GM19467 (cell line): ENCODE data around the gene HEPN1.

Source experiments
- ATAC-seq: cut with Tn5 transposase; IDR thresholded peaks from one replicate; pipeline ENCODE4 v1.9.1; 2021; ENCODE audit warnings: mild to moderate bottlenecking, moderate library complexity; ENCODE audit not compliant: unreplicated experiment

HEPN1 gene

DNA sequence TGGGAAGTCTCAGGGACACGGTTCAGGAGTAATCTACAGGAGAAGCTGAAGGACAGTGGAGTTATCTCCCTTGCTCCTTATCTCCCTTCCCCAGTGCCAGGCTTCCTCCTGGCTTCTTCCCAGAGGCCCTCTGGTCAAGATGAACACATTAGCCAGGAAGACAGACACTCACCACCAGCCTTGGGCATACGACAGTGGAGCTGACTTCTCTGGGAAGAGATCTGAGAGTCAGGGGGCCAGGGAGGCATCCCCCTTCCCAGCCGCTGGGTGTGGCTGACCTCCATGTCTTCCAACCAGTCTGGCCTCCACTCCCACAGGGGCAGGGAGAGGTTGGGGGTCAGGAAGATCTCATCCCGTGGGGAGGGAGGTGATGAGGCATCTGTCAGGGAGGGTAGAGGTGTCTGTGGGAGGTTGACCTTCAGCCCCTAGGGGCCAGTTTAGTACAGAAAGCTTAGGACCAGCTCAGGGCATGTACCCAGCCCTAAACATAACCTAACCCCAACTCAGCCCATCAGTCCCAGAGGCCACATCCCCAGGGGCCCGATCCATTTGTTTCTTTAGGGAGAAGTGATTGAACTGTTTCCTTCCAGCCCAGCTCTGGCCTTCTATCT lies 34.1 kb upstream of the HEPN1 start:
- ATAC-seq = no peak

DNA sequence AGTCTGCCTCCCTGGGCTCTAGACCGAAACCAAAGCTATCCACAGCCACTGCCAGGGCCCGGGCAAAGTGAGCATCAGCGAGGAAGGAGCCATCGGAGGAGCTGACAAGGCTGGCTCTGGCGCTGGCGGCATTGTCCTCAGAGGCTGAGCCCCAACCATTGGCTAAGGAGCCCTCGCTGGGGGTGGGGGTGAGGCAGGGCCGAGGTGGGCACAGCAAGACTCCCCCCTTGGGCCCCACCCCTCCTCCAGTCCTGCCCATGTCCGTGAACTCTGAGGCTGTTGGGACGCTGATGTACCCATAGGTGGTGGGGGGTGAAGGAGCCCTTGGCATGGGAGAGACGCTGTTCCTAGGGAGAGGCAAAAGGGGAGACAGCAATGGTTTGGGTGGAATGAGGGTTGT lies 32.6 kb upstream of the HEPN1 start:
- no peak for ATAC-seq

DNA sequence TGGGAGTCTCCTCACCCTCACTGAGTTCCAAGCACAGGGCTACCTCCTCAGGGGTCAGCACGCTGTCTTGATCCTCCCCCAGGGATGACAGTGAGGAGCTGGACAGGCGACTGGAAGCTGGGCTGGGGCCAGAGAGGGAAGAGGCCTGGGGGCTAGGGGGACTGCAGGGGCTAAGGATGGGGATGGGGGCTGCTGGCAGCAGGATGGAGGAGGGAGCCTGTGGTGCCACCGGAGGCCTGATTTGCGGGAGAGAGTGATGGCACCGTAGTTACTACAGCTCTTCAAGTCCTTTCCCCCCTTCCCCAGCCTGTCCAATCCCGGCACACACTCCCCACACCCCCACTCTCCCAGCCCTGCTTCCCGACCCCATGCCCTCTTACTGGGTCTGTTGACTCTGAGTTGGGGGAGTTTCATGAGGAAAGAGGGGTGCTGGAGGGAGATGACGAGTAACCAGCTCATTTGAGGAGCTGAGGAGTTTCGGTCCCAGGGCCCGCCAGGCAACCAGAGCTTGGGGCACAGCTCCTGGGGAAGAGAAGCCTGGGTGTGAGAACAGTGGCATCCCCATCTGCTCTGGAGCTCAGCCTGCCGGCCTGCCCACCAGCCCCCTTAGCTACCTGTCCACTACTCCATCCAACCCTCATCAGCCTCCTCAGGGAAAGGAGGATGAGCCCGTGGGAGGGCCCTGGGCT lies 31.9 kb upstream of the HEPN1 start:
- no peak for ATAC-seq

DNA sequence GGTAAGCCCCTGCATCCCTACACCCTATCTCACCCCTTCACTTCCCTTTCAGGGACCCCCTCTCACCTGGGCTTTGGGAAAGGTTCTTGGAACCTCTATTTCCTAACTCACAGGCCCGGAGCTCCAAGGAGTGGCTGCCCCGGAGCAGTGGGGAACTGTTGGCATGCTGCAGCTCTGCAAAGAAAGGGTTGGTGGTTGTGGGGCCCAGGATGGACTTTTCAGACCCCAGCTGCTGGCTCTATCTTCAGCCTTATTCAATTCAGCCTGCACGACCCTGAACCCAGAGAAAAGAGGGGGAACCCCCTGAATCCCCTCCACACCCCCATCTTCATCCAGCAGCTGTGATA lies 31.4 kb upstream of the HEPN1 start:
- ATAC-seq = no peak

DNA sequence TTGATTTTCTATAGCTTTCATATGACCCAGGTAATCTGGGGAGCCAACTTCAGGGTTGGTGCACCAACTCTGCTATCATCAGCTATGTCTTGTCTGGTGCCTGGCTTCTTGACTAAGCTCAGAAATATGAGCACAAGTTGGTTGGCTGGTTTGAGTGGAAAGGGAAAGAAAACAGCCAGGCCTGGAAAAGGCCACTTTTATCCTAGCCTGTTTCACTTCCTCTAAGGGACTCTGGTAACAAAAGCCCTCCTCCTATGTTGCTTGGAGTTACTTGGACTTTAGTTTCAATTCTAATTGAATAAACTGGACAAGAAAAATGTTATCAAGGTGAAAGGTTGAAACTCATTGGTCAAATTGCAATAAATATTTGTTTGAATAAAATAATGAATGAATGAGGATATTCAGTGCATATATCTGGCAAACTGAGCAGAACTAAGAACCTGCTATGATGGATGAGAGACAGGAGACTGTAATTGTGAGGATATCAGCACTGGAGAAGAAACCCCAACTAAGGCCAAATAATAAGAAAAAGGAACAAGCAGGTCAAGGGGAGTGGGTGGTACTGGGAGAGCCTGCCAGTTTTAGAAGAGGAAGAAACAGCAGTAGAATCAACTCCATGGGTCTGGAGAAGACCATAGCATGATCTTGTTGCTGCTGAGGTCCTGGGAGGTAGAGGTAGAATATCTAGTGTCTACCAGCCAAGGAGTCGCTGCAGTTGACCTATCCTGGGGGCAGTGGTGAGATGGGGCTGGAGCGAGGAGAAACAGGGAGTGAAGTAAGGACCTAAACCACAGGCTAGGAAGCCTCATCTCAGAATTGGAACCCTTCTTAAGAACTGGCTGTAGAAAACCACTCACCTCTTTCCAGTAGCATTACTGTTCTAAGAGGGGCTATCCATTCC lies 29.6 kb upstream of the HEPN1 start:
- no peak for ATAC-seq

DNA sequence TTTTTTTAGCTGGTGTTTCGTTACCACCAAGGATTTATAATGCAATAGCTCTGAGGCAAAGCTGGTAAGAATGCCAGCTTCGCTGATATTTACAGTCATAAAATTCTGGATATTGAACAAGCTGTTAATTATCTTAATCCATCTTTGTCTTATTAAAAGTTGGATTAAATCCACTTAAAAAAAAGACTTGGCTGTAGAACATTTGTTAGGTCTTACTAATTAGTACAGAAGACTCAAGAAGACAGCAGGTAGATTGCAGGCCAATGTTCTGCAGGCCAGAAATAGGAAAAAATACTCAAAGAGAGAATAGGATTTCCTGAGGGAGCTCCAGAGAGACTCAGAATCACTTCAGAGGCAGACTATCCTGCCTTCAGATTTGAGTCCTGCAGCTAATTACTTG lies 28.9 kb upstream of the HEPN1 start:
- no peak for ATAC-seq

DNA sequence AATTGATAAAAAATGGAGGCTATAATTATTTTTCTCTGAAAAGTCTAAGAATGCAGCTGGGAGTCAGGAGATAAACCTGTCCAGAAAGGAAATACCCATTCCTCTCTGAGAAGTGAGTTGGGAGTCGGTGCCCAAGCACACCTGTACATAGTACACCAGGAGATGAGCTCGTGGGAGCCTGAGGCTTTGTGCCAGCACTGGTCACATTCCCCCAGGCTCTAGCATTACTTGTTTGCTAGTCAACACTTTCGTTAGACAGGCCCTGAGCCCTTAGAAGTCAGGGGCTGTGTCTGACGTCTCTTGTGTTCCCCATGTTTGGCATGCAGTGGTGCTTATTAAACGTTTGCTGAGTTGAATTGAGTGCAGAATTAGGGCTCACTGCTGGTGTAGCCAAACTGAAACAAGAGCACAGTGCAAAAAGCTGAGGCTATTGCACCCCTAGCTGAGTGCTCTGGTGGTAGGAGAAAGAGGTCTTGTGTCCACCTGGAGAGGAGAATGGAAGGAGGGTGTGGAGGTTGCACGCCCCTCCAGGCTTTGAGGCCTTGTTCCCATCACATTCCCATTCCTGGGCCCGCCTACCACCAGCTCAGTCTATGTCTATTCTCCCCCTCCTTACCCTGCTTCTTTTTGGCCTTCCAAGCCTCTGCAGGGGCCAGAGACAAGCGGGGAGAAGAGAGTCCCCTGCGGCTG lies 28.2 kb upstream of the HEPN1 start:
- no peak for ATAC-seq

DNA sequence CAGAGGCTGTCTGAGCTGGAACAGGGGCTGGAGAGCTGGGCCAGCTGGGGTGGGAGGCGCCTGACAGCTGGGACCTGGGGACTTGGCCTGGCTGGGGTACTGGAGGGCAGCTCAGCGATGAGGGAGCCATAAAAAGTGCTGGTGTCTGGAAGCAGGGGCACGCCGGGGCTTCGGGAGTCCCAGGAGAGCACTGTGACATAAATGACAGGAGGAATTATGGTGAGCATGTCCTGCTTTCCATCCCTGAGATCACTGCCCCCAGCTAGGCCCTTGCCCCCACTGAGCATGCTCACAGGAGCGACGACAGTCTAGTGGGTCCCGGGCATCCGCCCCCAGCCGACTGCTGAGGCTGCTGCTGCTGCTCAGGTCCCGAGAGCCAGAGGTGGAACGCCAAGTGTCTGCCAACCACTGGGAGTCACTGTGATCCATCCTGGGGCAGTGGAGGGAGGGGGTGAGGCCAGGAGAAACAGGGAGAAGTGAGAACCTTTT lies 27.6 kb upstream of the HEPN1 start:
- no peak for ATAC-seq

DNA sequence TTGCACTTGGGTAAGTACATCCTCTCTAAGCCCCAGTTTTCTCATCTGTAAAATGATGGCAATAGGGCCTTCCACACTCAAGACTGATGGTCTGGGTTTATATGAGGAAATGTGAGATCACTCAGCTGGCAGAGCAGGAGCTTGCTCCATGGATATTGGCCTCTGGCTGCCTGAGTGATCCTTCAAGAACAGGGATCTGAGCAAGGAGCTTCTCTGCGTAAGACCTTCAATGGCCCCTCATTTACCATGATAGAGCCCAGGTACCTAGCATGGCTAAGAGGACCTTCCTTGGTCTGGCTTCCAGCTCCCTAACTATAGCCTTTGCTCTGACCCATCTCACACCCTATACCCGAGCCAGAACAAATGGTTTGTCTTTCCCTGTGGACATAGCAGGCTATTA lies 26.9 kb upstream of the HEPN1 start:
- ATAC-seq = no peak

DNA sequence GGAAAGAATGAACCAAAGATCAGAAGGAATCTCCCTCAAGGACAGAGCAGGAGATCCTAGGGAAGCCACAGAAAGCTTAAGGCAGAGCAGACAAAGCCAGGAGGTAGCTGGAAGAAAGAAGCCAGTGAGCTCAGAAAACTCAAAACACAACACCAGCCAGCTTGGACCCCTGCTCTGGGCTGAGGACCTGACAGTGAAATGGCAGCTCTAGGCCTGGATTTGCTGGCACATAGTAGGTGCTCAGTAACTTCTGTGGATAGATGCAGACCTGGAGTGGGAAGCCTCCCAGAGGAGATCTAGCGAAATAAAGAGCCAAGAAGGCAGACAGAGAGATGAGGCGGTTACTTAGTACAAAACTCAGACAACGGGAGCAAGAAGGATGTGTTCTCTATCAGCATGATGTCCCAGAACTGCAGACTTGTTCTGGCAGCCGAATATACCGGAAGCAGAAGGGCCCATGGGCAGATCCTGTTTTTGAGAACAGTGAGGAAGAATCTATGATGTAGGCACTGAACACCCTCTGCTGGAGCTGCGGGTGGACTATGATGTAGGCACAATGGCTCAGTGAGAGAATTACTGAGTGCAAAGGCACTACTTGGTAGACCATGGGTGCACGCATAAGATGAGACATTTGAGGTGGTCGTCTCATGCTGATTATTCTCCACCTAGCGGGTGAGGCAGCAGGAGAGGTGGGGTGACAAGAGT lies 26.1 kb upstream of the HEPN1 start:
- ATAC-seq = no peak

DNA sequence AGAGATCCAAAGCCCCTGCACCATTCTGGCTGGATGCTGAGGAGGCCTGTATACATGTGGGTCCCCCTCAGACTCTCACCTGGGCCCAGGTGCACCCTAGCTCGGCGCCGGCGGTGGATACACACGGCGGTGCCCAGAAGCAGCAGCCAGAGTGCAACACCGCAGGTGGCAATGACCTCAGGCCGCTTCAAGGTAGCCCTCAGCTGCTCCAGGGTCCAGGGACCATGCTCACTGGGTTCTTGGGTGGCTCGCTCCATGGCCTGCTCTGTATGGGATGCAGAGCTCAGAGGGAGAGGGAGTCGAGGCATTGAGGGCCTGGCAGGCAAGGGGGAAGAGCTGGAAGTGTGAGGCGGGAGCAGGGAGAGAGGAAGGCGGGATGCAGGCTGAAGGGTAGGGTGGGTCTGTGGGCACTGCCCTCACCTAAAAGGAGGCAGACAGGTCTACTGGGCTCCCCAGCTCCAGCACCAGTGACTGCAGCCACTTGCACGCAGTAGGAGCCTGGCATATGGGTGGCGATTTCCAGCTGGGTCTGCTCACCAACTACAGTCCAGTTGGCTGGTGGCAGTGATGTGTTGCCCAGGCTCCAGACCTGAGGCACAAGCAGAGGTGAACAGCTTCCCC lies 25.2 kb upstream of the HEPN1 start:
- no peak for ATAC-seq

DNA sequence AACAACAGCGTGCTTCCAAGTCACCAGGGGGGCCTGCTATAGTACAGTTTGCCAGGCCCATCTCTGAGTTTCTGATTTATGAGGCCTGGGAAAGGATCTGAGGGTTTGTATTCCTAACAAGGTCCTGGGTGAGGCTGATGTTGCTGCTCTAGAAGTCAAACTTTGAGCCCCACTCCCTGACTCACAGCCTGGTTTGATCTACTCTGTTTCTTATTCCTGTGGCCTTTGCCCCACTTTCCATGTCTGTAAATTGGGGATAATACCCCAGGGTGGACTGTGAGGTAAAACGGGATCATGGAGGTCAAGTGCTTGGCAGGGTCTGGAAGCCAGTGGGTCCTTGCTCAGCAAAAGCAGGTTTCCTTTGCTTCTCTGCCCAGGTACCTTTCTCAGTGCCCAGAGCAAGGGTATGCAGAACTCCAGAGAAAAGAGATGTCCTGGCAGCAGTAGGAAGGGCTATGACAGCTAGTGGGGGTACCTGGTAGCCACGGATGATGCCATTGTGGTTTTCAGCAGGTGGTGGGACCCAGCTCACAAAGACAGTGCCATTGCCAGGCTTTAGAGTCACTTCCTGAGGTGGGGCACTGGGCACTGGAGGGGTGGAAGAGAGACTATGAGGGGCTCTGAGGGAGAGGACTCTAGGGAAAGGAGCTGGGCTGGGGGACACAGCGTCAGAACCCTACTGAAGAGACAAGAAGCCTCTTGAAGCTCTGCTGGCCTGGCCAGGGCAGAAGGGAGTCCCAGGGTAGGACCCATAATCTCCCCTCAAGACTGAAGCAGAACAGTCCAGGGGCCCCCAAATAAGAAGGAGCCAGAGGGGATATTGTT lies 24.2 kb upstream of the HEPN1 start:
- ATAC-seq = no peak

DNA sequence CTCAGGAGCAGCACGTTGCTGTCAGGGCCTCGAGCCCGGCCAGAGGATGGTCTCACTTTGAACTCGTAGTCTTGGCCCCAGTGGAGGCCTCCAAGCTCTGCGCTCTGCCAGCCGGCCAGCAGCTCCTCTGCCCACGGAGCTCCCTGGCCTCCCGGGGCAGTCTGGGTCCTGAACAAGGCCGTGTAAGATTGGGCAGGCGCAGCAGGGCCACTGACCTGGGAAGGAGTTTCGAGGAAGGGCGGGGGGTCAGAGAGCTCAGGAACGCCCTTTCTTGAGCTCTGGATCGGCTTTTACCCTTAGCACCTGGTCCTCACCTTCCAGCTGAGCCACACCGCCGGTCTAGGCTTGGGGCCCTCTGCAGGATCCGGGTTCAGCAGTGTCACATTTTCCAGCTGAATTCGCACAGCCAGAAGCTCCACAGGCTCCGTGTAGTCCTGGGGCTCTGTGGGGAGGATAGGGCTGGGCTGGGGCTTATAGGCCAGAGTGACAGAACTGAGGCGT lies 23.5 kb upstream of the HEPN1 start:
- no peak for ATAC-seq

DNA sequence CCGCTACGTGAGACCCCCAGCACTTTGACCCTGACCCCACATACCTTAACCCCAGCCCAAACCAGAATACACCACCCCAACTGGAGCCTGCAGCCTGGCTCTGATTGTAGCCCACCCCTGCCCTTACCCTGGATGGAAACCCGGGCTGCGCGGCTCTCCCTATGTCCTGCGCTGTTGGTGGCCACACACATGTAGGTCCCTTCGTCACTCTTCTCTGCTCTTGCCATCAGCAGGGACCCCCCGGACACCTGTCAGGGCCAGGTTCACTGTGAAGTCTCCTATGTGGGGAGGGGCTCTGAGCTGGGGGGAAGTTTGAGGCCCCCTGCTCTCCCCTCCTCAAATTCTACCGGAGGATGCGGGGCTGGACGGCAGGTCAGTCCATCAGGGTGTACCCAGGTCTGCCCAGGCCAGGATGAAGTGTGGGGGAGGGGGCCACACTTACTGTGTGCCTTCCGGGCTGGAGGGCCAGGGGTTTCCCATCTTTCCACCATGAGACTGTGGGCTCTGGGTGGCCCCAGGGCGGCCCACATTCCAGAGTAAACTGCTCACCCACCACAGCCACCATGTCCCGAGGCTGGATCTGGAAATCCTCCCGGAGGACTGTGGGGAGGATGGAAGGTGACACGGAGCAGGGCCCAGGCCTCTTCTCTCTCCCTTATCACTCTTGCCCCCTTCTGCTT lies 22.8 kb upstream of the HEPN1 start:
- no peak for ATAC-seq

DNA sequence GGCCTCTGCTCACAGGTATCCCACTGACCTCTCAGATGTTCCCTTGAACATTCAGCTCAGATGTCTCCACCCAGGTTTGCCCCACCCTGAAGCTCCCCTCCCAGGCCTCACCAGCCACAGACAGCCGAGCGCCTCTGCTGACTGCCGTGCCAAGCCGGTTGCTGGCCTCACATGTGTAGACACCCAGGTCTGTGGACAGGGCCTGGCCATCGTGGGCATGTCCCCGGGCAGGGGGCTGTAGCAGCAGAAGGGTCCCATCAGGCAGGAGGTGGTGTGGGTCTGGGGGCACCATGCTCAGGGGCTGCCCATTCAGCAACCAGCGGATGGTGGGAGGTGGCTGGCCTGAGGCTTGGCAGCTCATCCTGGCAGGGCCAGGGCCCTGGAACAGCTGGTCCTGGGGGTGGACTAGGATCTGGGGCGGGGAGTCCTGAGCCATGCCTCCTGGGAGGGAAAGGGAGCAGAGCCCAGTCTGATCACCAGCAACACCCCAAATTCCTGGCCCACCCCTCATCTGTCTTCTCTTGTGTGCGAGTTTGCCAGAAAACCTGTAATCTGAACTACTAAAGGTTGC lies 22.1 kb upstream of the HEPN1 start:
- no peak for ATAC-seq

DNA sequence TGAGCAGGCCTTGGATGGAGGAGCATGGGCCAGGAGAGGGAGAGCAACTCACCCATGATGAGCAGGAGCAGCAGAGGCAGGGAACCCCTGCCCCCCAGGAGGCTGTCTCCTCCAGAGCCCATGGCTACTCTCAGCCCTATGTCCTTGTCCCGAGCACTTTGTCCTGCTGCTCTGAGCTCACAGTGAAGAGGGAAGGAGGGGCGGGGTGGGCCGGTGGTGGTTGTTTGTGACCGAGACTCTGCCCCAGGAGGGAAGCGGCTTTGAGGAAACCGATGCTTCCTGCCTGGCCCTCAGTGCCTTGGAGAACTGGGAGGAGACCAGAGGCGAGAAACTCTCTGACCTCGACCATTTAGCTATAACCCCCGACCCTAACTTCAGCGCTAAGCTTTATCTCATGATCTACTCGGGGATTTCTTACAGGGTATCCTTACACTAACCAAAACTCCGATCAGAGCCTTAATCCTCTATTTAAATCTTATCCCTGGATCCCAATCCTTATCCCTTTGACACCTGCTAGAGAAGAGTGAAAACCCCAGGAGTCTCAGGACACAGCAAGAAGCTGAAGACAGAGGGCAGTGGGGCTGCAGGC lies 21.3 kb upstream of the HEPN1 start, which contains the start of gene ROBO4:
Gene ROBO4 (minus strand): TSS at position 192 of the 589 bp plus-strand sequence. CDS start 70 bp downstream, at position 122.
- no peak for ATAC-seq

DNA sequence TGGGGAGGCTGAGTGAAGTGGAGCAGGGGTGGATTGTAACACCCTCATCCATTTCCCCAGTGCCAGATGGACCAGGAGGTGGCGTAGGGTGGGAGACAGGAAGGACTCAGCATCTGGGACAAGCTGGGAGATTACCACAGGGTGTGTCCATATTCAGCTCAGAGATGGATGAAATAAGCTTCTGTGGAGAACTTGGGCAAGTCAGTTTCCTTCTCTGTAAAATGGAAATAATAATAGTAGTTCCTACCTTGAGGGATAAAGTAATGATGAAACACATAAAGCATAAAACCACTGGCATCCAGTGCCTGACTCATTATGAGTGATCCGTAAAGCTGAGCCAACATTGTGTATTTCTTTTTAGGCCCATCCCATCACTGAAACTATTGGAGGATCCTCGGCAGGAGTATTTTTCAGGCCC lies 20.8 kb upstream of the HEPN1 start:
- ATAC-seq = no peak

DNA sequence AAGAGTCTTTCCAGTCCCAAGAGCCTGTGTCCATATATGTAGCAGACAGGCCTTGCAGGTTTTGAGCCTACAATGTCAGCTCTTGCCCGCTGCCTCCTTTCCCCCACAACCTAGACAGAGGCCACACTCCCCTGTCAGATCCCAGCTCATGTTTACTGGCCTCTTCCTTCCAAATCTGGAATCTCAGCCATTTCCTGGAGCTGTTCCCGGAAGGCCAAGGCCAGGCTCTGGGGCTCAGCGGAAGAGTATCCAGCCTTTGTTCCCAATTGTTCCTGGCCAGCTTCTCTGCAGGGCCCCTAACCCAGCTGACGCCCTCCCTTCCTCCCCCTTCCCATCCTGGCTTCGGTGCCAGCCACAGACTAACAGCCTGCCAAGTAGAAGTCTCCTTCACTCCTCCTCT lies 20.3 kb upstream of the HEPN1 start:
- ATAC-seq = no peak
